ENCODE measurements around the gene AGFG2.

AGFG2 gene

DNA sequence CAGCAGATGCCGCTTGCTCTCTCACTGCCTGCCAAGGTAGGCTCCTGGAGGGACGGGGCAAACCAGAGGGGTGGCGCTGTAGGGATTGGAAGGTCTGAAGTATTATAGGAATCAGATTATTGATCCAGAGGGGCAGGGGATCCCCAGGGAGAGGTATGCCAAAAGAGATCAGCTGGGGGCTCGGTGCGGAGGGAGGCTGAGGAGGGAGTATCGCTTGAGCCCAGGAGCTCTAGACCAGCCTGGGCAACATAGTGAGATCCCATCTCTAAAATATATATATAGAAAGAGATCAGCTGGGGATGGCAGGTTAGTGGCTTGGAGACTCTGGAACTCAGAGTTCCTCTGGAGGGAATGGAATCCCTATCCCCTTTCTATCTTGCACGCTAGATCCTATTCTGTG lies 56.2 kb downstream of the AGFG2 start:
- Histone ChIP-seq H3K27ac (ENCODE audit: low read depth, low read length) (no peak overlapping the region), H3K9me3 (ENCODE audit: control insufficient read depth, insufficient read depth, low read length) (no peaks in the 10 kb centered on the region), H3K27me3 (ENCODE audit: control insufficient read depth, low read length) (peaks cover 5% of the 10 kb centered on the region; the same call in 1 of the 2 replicates), H3F3A (ENCODE audit: control insufficient read depth, insufficient read depth) (no peaks in the 10 kb centered on the region), H3K4me1 (ENCODE audit: control insufficient read depth, low read length) (no peaks in the 10 kb centered on the region), H3K9me2 (replicated peaks; ENCODE audit: control insufficient read depth, low read length) (no peaks in the 10 kb centered on the region), H3K4me2 (ENCODE audit: low read length) (no peak overlapping the region), H4K20me1 (ENCODE audit: control insufficient read depth, insufficient read depth, low read depth, low read length) (no peaks in the 10 kb centered on the region), H3K36me3 (ENCODE audit: control insufficient read depth, low read length) (no peaks in the 10 kb centered on the region), H3K4me3 (ENCODE audit: low read length) (no peak overlapping the region), H3K79me2 (ENCODE audit: control insufficient read depth, low read length) (no peaks in the 10 kb centered on the region)
- TF ChIP-seq, protein P1, sequence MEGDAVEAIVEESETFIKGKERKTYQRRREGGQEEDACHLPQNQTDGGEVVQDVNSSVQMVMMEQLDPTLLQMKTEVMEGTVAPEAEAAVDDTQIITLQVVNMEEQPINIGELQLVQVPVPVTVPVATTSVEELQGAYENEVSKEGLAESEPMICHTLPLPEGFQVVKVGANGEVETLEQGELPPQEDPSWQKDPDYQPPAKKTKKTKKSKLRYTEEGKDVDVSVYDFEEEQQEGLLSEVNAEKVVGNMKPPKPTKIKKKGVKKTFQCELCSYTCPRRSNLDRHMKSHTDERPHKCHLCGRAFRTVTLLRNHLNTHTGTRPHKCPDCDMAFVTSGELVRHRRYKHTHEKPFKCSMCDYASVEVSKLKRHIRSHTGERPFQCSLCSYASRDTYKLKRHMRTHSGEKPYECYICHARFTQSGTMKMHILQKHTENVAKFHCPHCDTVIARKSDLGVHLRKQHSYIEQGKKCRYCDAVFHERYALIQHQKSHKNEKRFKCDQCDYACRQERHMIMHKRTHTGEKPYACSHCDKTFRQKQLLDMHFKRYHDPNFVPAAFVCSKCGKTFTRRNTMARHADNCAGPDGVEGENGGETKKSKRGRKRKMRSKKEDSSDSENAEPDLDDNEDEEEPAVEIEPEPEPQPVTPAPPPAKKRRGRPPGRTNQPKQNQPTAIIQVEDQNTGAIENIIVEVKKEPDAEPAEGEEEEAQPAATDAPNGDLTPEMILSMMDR (IDR thresholded peaks at IDR 0.05; ENCODE audit: low read depth, low read length, poor library complexity, severe bottlenecking): no peak
- no peak for TF ChIP-seq EZH2phosphoT487 (IDR thresholded peaks at IDR 0.05; ENCODE audit: borderline replicate concordance, low read length)

DNA sequence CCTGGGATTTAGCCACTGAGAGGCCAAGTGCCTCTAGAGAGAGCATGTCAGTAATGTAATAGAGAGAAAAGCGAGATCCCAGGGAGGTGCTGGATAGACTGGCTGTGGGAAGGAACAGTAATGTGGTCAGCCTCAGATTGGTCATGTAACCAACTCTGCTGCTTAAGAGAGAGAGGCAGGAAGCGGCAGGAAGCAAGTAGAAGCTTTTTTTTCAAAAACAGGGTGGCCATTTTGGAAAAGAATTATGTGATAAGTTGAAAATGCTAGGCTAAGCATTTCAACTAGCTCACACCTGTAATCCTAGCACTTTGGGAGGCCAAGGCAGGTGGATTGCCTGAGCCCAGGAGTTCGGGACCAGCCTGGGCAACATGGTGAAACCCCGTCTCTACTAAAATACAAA lies 59.4 kb downstream of the AGFG2 start:
- no peaks in the 10 kb centered on the region; the same call in 1 of the 2 replicates for H3K4me1 ChIP-seq (ENCODE audit: control insufficient read depth, low read length)
- H3F3A ChIP-seq (ENCODE audit: control insufficient read depth, insufficient read depth): no peaks in the 10 kb centered on the region
- H3K79me2 ChIP-seq (ENCODE audit: control insufficient read depth, low read length): no peaks in the 10 kb centered on the region
- H3K4me2 ChIP-seq (ENCODE audit: low read length): no peak overlapping the region
- H3K27ac ChIP-seq (ENCODE audit: low read depth, low read length): no peak overlapping the region
- no peaks in the 10 kb centered on the region for H4K20me1 ChIP-seq (ENCODE audit: control insufficient read depth, insufficient read depth, low read depth, low read length)
- no peaks in the 10 kb centered on the region for H3K36me3 ChIP-seq (ENCODE audit: control insufficient read depth, low read length)
- TF ChIP-seq EZH2phosphoT487 (IDR thresholded peaks at IDR 0.05; ENCODE audit: borderline replicate concordance, low read length): no peak
- TF ChIP-seq, protein P1 (IDR thresholded peaks at IDR 0.05; ENCODE audit: low read depth, low read length, poor library complexity, severe bottlenecking): no peak
- no peaks in the 10 kb centered on the region for H3K9me3 ChIP-seq (ENCODE audit: control insufficient read depth, insufficient read depth, low read length)
- no peaks in the 10 kb centered on the region for H3K9me2 ChIP-seq (replicated peaks; ENCODE audit: control insufficient read depth, low read length)
- peaks cover 12% of the 10 kb centered on the region; the same call in 1 of the 2 replicates for H3K27me3 ChIP-seq (ENCODE audit: control insufficient read depth, low read length)
- no peak overlapping the region for H3K4me3 ChIP-seq (ENCODE audit: low read length)

DNA sequence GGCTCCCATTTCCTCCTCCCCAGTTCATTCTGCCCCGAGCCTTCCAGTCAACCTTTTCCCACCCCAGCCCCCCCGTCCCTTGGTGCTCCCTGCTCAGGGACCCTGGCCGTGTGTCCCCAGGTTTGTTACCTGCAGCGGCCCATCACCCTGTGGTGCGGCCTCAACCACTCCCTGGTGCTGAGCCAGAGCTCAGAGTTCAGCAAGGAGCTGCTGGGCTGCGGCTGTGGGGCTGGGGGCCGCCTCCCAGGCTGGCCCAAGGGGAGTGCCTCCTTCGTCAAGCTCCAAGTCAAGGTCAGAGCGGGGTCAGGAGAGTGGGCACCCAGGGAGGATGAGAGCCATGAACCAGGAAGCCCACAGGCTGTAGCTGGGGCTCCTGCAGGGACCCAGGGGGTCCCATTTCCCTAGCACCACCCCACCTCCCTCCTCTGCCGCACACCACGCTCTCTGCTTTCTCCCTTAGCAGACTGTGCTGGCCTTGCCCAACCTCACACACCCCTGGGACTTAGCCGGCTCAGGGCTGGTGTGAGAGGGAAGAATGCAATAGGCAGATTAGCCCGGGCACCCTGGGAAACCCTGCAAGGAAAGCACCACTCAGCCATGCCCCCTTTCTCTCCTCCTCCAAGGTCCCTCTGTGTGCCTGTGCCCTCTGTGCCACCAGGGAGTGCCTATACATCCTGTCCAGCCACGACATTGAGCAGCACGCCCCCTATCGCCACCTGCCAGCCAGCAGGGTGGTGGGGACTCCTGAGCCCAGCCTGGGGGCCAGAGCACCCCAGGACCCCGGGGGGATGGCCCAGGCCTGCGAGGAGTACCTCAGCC lies 61.1 kb downstream of the AGFG2 start:
- no peak for TF ChIP-seq EZH2phosphoT487 (IDR thresholded peaks at IDR 0.05; ENCODE audit: borderline replicate concordance, low read length)
- TF ChIP-seq, protein P1 (IDR thresholded peaks at IDR 0.05; ENCODE audit: low read depth, low read length, poor library complexity, severe bottlenecking): peak; percentile 94
- Histone ChIP-seq H3K9me2 (replicated peaks; ENCODE audit: control insufficient read depth, low read length) (no peaks in the 10 kb centered on the region), H3K79me2 (ENCODE audit: control insufficient read depth, low read length) (no peaks in the 10 kb centered on the region), H3K4me3 (ENCODE audit: low read length) (no peak overlapping the region), H3K27me3 (ENCODE audit: control insufficient read depth, low read length) (peaks cover 18% of the 10 kb centered on the region), H3K4me1 (ENCODE audit: control insufficient read depth, low read length) (peaks cover 13% of the 10 kb centered on the region), H3K4me2 (ENCODE audit: low read length) (no peak overlapping the region), H3F3A (ENCODE audit: control insufficient read depth, insufficient read depth) (no peaks in the 10 kb centered on the region), H3K27ac (ENCODE audit: low read depth, low read length) (no peak overlapping the region), H4K20me1 (ENCODE audit: control insufficient read depth, insufficient read depth, low read depth, low read length) (no peaks in the 10 kb centered on the region), H3K9me3 (ENCODE audit: control insufficient read depth, insufficient read depth, low read length) (no peaks in the 10 kb centered on the region), H3K36me3 (ENCODE audit: control insufficient read depth, low read length) (no peaks in the 10 kb centered on the region)

Data from DOHH2 (cell line).